GM19023 (cell line): ENCODE measurements around the gene OAS3.
"Not testable (repeated sequence)": the region's sequence is repeated elsewhere in the genome, so short reads cannot be mapped to it uniquely, and the experiment has no call there.

Source experiments
- ATAC-seq: cut with Tn5 transposase; IDR thresholded peaks from one replicate; pipeline ENCODE4 v1.9.1; 2021; ENCODE audit warnings: mild to moderate bottlenecking, moderate library complexity; ENCODE audit not compliant: unreplicated experiment

The OAS3 gene

DNA sequence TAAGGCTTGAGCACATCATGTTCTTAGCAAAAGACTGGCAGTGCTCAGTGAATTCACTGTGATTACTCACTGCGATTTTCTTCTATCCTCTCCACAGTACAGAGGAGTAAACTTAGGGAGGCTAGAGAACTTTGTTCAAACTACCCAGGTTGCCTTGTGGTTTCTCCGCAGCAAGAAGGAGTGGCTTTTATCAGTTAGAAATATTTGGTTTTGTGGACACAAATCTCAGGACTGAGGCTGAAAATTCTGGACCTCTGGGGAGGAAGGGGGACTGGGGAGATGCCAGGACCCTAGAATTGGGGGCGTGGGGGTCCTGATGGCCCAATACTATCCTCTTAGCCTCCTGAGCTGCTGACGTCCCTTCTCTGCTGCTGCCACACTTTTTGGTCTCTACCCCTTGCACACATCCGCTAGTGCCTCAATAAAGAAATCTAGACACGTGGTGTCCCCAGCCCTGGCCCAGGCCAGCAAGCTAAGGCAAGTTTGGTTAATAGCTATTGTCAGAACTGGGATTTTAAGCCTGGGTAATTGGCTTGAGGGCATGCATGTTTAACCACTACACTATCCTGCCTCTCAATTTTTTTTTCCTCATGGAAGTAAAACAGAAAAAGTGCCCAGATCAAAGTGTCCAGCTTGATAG lies 40.9 kb downstream of the OAS3 start:
- ATAC-seq = no peak

DNA sequence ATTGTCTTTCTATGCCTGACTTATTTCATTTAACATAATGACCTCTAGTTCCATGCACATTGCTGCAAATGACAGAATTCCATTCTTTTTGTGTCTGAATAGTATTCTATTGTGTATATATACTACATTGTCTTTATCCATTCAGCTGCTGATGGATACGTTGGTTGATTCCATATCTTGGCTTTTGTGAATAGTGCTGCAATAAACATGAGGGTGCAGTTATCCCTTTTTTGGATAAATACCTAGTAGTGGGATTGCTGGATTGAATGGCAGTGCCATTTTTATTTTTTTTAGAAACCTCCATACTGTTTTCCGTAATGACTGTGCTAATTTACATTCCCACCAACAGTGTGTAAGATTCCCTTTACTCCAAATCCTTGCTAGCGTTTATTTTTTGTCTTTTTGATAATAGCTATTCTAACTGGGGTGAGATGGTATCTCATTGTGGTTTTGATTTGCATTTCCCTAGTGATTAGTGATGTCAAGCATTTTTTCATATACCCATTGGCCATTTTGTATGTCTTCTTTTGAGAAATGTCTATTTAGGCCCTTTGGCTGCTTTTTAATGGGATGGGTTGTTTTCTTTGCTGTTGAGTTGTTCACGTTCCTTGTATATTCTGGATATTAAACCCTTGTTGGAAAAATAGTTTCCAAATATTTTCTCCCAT lies 42.4 kb downstream of the OAS3 start:
- ATAC-seq = no peak

DNA sequence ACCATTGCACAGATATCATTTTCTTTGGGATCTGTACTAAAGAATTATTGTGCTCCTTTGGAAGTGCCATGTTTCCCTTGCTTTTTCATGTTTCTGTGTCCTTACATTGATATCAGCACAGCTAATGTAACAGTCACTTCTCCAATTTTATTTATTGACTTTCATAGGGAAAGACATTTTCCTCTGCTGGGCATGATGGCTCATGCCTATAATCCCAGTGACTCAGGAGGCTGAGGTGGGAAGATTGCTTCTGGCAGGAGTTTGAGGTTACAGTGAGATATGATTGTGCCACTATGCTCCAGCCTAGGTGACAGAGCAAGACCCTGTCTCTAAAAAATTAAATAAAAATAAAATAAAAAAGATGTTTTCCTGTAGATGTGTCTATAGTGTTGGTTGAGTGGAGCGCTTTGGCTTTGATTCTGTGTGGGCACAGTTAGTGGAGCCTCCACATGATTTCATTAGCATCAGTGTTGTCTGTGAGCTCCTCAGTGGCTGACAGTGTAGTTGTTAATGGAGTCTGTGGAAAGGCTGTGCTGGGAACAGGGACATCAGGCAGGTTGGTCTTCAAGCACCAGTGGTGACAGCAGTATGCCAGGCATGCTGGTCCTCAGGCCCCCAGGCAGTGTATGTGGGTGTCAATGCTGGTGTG lies 47.5 kb downstream of the OAS3 start:
- ATAC-seq = no peak

DNA sequence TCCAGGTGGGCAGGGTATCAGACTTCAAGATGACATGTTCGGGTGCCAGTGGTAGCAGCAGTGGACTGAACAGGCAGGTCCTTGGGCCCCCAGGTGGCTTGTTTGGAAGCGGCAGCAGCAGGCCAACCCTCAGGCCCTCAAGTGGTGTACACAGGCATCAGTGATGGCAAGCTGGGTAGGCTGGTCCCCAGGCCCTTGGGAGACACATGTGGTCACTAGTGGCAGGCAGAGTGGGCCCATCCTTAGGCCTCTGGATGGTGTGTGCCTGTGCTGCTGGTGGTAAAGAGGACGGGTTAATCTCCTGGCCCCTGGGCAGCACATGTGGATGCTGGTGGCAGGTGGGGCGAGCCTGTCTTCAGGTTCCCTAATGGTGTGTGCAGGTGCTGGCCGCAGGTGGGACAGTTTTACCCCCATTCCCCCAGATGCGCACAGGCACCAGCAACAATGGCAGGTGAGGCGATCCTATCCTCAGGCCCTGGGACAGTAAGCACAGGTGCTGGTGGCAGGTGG lies 48.1 kb downstream of the OAS3 start:
- no peak for ATAC-seq

DNA sequence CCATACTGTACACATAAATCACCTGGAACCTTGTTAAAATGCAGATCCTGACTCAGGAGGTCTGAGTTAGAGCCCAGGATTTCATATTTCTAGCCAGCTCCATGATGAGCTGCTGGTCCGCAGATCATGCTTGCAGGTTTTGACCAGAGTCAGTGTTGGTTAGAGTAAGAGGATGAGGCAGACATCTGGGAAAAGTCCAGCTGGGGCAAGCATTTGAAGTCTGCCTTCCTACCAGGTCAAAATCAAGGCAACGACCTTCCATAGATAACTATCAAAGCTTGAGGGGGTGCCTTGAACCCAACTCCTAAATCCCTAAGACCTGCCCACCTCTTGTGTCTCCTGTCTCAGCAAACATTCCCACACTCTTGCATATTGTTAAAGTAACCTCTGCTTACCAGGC lies 49.3 kb downstream of the OAS3 start:
- no peak for ATAC-seq

DNA sequence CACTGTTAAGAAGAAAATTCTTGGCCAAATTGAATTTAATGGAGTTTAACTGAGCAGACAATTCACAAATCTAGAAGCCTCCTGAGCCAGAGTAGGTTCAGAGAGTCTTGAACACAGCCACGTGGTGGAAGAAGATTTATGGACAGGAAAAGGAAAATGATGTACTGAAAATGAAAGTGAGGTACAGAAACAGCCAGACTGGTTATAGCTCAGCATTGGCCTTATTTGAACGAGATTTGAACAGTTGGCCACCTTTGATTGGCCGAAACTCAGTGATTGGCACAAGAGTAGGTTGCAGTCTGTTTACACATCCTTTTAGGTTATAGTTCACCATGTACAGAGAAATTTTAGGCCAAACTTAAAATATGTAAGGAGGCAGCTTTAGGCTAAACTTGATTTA lies 50.0 kb downstream of the OAS3 start:
- ATAC-seq = no peak

DNA sequence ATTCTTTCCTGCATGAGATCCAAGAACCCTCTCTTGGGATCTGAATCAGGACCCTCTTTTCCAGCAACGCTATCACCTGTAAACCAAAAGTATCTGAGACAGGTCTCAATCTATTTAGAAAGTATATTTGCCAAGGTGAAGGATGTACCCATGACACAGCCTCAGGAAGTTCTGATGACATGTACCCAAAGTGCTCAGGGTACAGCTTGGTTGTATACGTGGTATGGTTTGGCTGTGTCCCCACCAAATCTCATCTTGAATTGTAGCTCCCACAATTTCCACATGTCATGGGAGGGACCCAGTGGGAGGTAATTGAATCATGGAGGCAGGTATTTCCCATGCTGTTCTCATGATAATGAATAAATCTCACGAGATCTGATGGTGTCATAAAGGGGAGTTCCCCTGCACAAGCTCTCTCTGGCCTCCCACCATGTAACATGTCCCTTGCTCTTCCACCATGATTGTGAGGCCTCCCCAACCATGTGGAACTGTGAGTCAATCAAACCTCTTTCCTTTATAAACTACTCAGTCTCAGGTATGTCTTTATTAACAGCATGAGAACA lies 50.6 kb downstream of the OAS3 start:
- not testable (repeated sequence) for ATAC-seq

DNA sequence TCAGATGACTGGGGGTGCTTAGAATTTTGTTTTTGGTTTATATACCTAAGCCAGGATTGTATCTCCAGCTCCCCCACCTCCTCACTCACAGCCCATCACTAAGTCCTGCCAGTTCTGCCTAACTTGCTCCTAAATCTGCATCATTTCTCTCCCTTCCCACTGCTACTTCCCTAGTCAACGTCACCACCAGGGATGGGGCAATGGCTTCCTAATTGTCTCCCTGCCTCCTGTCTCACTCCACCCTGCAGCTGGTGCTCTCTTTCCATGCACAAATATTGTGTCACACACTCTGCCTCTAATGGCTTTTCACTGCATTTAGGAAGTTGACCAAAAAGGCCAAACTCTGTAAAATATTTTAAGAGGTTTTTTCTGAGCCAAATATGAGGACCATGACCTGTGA lies 51.5 kb downstream of the OAS3 start:
- no peak for ATAC-seq

DNA sequence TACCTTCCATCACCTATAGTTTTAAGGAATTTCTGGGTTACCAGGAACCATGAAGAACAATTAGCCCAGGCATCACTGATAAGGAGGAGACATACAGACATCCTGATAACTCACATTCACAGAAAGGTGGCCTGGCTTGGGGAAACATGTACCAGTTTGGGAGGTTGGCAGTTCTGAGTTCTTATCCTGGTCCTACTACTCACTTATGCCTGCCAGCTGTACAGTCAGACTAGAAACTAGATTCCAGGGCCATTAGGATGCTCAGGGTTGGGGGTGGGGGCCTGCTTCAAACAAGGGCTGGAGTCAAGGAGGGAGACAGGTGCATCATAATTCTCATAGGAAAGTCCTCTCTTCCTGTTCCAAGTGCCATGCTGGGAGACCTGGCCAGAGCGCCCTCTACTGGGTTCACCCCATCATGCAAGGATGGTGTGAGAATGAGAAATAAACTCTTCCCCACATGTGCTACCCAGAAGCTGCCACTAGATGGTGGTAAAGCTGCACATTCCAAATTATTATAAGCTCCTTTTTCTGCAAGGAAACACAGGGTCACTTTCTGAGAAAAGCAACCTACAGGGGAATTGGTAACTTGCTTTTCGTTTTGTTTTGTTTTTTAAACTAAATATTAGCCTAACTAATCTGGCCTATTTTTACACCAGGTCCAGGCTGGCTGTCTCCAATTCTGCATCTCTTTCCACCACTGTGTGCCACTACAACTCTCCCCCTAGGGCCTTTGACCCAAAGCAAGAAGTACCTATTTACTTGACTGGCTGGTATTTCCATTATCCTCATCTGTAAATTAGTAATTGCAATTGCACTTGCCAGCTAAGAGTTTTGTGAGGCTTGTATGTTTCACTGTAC lies 54.5 kb downstream of the OAS3 start:
- no peak for ATAC-seq

DNA sequence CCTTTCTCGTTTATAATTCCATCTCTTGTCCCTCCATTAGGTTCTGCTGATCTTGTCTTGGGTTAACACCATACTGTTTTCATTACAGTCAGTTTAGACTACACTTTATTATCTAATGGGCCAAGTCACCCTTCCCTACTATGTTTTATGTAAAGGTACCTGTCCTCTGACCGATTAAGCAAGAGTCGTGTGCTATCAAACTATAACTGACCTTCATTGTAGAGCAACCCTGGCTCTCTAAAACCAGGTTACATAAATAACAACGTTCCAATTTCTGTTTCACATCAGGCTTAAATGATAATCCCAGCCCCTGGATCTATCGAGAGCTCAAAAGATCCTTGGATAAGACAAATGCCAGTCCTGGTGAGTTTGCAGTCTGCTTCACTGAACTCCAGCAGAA lies 56.7 kb downstream of the OAS3 start:
- no peak for ATAC-seq

DNA sequence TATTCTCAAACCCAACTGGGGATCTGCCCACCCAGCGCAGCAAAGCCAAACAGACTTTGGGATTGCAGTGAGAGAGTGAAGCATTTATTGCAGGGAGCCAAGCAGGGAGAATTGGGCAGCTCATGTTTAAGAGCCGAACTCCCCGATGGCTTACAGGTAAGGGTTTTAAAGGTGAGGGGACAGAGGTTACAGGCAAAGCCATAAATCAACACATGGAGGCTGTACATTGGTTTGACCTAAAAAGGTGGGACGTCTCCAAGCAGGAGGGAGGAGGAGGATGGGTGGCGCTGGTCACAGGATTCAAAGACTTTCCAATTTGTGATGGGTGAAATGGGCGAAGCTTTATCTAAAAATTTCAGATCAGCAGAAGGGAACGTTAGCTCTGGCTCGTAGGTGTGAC lies 58.2 kb downstream of the OAS3 start:
- ATAC-seq = no peak

DNA sequence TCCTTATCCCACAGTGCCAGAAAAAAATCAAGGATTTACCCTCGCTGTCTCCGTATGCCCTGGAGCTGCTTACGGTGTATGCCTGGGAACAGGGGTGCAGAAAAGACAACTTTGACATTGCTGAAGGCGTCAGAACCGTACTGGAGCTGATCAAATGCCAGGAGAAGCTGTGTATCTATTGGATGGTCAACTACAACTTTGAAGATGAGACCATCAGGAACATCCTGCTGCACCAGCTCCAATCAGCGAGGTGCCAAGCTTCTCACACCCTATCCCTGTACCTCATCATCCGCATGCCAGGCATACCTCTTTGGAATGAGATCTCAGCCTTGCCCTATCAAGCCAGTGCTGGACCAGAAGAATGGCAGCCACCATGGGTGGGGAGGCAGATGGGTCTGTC lies 59.2 kb downstream of the OAS3 start:
- no peak for ATAC-seq

DNA sequence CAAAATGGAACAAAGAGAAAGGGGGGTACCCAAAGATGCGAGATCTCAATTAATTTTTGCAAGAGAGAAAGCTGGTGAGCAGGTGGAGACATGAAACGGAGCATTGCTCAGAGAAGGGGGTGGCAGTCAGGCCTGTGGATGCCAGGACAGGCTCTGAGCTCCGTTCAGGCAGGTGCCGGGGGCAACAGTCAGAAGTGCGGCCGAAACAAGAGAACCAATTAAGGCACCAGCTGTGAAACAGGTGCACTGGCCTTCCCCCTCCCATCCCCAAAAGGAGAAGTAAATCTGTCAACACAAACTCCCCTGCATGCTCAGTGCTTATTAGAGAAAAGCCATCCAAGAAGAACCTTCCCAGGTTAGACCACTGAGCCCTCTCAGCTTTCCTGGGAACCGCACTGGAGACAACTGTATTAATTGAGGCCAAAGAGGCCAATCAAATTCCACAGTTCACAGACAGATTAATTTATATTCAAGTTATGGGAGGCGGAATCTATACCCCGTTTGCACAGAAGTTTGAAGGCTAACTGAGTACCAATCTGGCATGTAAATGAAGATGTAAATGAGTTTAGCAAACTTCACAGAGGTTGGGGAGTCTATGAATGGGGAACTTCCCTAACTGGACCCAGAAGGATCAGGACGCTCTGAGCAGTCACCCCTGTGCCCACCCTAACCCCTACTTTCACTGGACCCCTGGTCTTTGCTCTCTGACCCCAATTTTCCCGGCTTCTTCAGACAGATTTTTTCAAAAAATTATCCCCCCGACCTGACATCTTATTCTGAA lies 60.9 kb downstream of the OAS3 start:
- peak; percentile 87 for ATAC-seq

DNA sequence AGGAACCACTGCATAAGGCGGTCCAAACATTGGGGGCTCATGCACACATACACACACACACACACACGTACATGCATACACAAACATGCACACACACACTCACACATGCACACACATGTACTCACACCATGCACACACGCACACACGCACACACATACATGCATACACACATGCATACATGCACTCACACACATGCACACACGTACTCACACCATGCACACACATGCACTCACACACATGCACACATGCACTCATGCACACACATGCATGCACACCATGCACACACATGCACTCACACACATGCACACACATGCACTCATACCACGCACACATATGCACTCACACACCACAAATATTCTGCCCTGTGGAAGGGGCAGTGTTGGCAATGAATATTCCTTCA lies 62.2 kb downstream of the OAS3 start:
- ATAC-seq = no peak

DNA sequence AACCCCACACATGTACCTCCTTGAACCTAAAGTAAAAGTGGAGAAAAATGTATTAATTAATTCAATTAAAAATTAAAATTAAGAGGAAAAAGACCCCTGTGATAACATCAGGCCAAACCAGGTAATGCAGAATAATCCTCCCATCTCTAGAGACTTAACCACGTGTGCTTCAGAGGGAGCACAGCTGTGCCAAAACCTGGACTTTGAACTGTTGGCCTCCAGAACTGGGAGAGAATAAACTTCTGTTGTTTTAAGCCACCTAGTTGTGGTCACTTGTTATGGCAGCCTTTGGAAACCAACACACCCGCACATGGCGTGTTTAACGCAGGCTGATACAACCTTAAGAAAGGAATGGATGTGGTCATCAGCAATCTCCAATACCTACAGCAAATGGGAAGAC lies 63.9 kb downstream of the OAS3 start:
- no peak for ATAC-seq

DNA sequence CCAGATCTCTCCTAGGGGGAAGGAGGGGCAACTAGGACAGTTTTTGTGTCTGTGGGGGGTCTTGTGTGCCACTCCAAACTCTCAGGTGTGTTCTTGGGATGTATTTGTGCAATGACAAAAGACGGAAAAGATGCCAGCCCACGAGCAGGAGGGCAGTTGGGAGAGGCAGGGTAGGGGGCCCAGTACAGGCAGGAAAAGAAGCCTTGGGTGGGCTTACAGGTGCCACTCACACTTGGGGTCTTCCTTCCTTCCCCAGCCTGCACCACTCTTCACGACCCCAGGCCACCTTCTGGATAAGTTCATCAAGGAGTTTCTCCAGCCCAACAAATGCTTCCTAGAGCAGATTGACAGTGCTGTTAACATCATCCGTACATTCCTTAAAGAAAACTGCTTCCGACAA lies 64.4 kb downstream of the OAS3 start:
- no peak for ATAC-seq

DNA sequence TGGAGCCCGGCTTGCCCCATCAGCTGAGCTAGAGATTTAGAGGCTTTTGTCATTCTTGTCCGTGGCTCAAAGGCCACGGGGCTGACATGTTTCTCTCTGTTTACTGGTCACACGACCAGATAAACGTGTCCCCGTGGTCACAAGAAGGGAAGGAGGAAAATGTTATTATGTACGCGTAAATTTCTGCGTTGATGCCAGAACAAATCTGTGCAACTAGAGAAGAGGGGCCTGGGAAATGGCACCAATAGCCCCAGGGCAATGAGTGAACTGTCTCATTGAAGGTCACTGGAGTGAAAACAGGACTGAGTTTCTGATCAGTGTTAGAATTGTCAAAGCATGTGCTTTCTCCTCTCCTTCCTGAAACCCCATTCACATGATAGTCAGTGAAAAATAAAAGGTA lies 65.4 kb downstream of the OAS3 start:
- no peak for ATAC-seq

DNA sequence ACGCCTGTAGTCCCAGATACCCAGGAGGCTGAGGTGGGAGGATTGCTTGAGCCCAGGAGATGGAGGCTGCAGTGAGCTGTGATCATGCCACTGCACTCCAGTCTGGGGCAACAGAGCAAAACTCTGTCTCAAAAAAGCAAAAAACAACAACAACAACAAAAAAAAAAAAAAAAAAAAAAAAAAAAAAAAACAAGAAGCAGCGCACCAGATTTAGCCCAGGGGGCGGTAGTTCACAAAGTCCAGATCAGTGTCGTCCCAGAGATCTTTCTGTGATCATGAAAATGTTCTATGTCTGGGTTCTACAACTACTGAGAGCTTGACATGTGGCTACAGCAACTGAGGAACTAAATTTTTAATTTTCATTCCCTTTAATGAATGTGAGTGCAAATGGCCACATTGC lies 67.5 kb downstream of the OAS3 start:
- no peak for ATAC-seq

DNA sequence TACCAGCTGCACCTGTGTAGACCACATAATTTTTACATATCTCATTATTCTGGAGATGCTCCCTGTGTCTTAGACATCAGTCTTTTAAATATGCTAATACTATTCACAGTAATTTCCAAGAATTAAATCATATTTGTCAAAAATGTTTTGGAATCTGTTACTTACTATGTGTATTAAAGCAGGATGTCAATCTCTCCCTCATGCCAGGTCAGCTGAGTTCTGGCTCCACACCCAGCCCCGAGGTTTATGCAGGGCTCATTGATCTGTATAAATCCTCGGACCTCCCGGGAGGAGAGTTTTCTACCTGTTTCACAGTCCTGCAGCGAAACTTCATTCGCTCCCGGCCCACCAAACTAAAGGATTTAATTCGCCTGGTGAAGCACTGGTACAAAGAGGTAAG lies 67.9 kb downstream of the OAS3 start:
- ATAC-seq = no peak

DNA sequence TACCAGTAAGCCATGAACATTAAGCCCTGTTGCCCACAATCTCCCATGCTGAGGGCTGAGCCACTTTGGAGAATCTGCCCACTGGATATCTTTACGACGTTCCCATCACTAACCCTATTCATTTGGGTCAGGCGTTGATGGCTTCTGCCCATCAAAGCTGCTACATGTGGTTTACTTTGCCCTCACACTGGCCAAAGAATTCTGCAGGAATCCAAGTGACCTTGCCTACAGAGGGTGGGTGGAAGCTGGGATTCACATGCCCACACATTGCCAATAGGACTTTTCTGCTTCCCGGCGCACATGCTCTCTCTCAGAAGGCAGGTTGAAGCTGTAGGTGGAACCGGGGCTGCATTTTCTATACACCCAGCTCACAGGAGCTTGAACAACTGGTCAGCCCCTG lies 68.4 kb downstream of the OAS3 start:
- no peak for ATAC-seq
